Measurements from ENCODE around the gene UBA3. TPM values are rescaled to one million over a fixed set of nuclear protein-coding genes. Genes with fewer than 3 reads are reported as not detected.

Gene UBA3
- total RNA-seq, 1 experiment from 2014 or later, result 45.6 TPM

DNA sequence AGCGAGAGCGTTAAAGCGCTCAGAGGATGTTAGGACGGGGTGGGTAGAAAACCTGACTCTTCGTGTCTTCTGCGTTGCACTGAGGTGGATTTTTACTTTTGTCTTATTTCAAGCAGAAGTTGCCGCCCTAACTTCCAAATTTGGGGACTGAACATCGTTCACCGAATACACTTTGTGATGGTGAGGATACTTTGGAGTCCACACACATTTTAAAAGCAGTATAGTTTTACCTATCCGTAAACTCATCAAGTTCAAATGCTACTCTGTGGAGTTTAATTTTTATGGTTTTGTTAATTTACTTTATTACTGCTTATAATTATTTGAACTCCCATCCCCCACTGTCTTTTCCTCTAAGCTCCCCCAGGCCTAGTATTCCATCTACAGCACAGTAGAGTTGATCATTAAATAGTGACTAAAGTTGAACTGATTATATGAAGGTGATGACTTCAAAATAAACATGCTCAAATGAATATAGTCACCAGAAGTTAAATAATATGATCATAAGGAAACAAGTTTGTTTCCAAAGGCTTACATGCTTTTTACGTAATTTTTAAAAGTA, 66.1 kb downstream of the UBA3 start:
- BruUV-seq (replicated peaks), result TSS peak; percentile 71

DNA sequence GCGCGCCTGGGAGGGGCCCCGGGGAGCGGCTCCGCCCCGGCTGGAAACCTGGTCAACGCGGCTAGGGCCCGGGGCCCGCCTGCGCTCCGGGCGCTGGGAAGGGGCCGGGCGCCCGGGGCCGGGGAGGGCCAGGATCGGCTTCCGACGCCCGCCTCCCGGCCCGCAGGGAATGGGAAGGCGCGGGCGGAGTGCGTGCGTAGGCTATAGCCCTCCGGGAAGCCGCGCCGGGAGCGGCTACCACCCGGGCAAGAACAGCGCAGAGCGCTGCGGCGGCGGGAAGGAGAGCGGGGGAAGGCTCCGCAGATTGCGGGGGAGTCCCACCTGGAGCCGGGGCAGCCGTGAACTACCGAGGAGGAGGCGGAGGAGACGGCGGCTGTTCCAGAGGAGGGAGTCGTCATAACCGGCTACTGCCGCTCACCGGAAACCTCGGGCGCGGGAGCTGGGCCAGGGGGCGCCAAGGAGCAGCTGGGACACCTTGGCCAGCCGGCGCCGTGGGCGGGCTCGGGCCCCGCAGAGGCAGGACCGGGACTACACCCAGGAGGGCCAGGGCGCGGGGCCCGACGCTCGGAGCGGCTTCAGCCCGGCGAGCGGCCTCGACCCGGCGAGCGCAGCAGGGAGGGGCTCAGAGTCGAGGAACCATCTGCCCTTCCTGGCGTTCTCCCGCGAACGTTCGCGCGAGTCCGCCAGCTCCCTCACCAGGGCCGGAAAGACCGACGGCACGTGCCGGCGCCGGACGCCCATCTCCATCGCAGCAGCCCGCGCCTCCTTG, 66.7 kb downstream of the UBA3 start, which contains the start of gene EOGT:
EOGT (minus strand) TSS at position 432 of the 769 bp plus-strand sequence. CDS start 3,838 bp downstream, outside the sequence.
- H4K20me1 ChIP-seq (ENCODE audit: insufficient read depth), result no peaks in the 10 kb centered on the region
- H3K9ac ChIP-seq (ENCODE audit: low read length), result peak within 1 kb of the TSS; percentile 78
- intact Hi-C loops (cut with micrococcal nuclease), result loop anchor here (2.0 to 5.0 kb wide), 2 partner anchors 39 to 67 kb away; partner anchors contain the start of genes TMF1 and UBA3
- H2AFZ ChIP-seq (ENCODE audit: low read depth, low read length, poor library complexity, severe bottlenecking), result peak within 1 kb of the TSS; percentile 50
- H3K36me3 ChIP-seq (ENCODE audit: control insufficient read depth in 1 of 2, insufficient read depth in 2 of 2, low read length in 2 of 2), result peaks cover 2 to 4% of the 10 kb centered on the region in 2 experiments; a peak in 1 of 4 replicates
- no TSS peak for BruUV-seq (replicated peaks)
- H3K4me3 ChIP-seq (replicated peaks in 1 of 2; ENCODE audit: low read depth in 1 of 2, low read length in 2 of 2), result peak within 1 kb of the TSS; percentile 62 to 69
- no peaks in the 10 kb centered on the region for H3K9me2 ChIP-seq (ENCODE audit: insufficient read depth)
- no peaks in the 10 kb centered on the region for H3K79me2 ChIP-seq (ENCODE audit: insufficient read depth, low read length)
- H3K27ac ChIP-seq (ENCODE audit: low read depth, low read length), result peak within 1 kb of the TSS; percentile 90
- H3K4me2 ChIP-seq (ENCODE audit: low read length), result peak within 1 kb of the TSS; percentile 73
- H3K4me1 ChIP-seq (ENCODE audit: control insufficient read depth in 1 of 2, insufficient read depth in 2 of 2, low read length in 2 of 2), result peaks cover 4 to 18% of the 10 kb centered on the region in 2 experiments
- H3K27me3 ChIP-seq (ENCODE audit: insufficient read depth, low read length), result no peaks in the 10 kb centered on the region
- RAD21 ChIA-PET (ENCODE audit: low non-redundant PET in 1 of 2, low total read pairs in 2 of 2, uncharacterized antibody in 2 of 2, unreplicated experiment in 2 of 2), result no interaction called here
- peak; percentile 61 for DNase-seq (ENCODE audit: low read depth, low spot score)
- ATAC-seq, result peak; percentile 90
- CTCF ChIA-PET, result interaction anchor here (0.8 to 1.7 kb wide), 4 partner anchors 9 to 426 kb away, joined by 3 to 5 read pairs (median 4); no protein-coding TSS in a partner anchor
- no peaks in the 10 kb centered on the region for H3K9me3 ChIP-seq (ENCODE audit: control insufficient read depth in 1 of 2, insufficient read depth in 1 of 2, low read depth in 1 of 2, low read length in 2 of 2)
- POLR2A ChIA-PET, result no interaction called here
- TF ChIP-seq POLR2A (IDR thresholded peaks at IDR 0.05; ENCODE audit: borderline replicate concordance, extremely low read depth, insufficient read depth, insufficient read length), result peak; percentile 36
- 0 out of 2 replicates have a peak, but pooled peaks have one; percentile 16 for TF ChIP-seq SIN3A (IDR thresholded peaks at IDR 0.05; ENCODE audit: low read depth)
- TF ChIP-seq, protein P1, sequence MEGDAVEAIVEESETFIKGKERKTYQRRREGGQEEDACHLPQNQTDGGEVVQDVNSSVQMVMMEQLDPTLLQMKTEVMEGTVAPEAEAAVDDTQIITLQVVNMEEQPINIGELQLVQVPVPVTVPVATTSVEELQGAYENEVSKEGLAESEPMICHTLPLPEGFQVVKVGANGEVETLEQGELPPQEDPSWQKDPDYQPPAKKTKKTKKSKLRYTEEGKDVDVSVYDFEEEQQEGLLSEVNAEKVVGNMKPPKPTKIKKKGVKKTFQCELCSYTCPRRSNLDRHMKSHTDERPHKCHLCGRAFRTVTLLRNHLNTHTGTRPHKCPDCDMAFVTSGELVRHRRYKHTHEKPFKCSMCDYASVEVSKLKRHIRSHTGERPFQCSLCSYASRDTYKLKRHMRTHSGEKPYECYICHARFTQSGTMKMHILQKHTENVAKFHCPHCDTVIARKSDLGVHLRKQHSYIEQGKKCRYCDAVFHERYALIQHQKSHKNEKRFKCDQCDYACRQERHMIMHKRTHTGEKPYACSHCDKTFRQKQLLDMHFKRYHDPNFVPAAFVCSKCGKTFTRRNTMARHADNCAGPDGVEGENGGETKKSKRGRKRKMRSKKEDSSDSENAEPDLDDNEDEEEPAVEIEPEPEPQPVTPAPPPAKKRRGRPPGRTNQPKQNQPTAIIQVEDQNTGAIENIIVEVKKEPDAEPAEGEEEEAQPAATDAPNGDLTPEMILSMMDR (IDR thresholded peaks at IDR 0.05 in 2 of 3, conservative IDR thresholded peaks at IDR 0.05 in 1 of 3; ENCODE audit: borderline replicate concordance in 1 of 3, insufficient read depth in 1 of 3, low read depth in 2 of 3, low read length in 2 of 3), result peak; percentile 33 to 71 (median 54); a peak in 5 of 6 replicates
- no peak for TF ChIP-seq FOSL1 (IDR thresholded peaks at IDR 0.05; ENCODE audit: low read depth)
- peak; percentile 85 for TF ChIP-seq ZFX (IDR thresholded peaks at IDR 0.05)
- TF ChIP-seq ELF1 (IDR thresholded peaks at IDR 0.05; ENCODE audit: borderline replicate concordance, low read depth), result no peak
- TF ChIP-seq CBX3 (IDR thresholded peaks at IDR 0.05; ENCODE audit: low read depth), result peak; percentile 73
- no peak for TF ChIP-seq EZH2phosphoT487 (IDR thresholded peaks at IDR 0.05; ENCODE audit: borderline replicate concordance)
- no peak for TF ChIP-seq YY1 (IDR thresholded peaks at IDR 0.05; ENCODE audit: extremely low read depth, insufficient replicate concordance, low read depth, low read length)
- peak; percentile 82 for TF ChIP-seq EGR1 (IDR thresholded peaks at IDR 0.05; ENCODE audit: low read depth)
- TF ChIP-seq, protein P2, sequence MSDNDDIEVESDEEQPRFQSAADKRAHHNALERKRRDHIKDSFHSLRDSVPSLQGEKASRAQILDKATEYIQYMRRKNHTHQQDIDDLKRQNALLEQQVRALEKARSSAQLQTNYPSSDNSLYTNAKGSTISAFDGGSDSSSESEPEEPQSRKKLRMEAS (IDR thresholded peaks at IDR 0.05), result peak; percentile 96
- TF ChIP-seq POLR2AphosphoS5 (IDR thresholded peaks at IDR 0.05; ENCODE audit: low read depth, low read length), result peak; percentile 81
- peak; percentile 34 for TF ChIP-seq TCF7L2 (IDR thresholded peaks at IDR 0.05; ENCODE audit: borderline replicate concordance, extremely low read depth, insufficient read depth, insufficient read length)

More for the DNA sequence above, 66.1 kb downstream of the UBA3 start:
- no peaks in the 10 kb centered on the region for H4K20me1 ChIP-seq (ENCODE audit: insufficient read depth)
- peak overlapping the region; percentile 78 for H3K9ac ChIP-seq (ENCODE audit: low read length)
- H2AFZ ChIP-seq (ENCODE audit: low read depth, low read length, poor library complexity, severe bottlenecking), result peak overlapping the region; percentile 50
- peaks cover 4 to 18% of the 10 kb centered on the region in 2 experiments for H3K4me1 ChIP-seq (ENCODE audit: control insufficient read depth in 1 of 2, insufficient read depth in 2 of 2, low read length in 2 of 2)
- ATAC-seq (no peak), DNase-seq (ENCODE audit: low read depth, low spot score) (no peak)
- peak overlapping the region; percentile 90 for H3K27ac ChIP-seq (ENCODE audit: low read depth, low read length)
- peaks cover 0 to under 1% of the 10 kb centered on the region in 2 experiments; a peak in 1 of 4 replicates for H3K36me3 ChIP-seq (ENCODE audit: control insufficient read depth in 1 of 2, insufficient read depth in 2 of 2, low read length in 2 of 2)
- TF ChIP-seq FOSL1 (IDR thresholded peaks at IDR 0.05; ENCODE audit: low read depth) (no peak), SRF (IDR thresholded peaks at IDR 0.05; ENCODE audit: low read depth) (peak; percentile 24; the same call in 1 of the 2 replicates), SIN3A (IDR thresholded peaks at IDR 0.05; ENCODE audit: low read depth) (0 out of 2 replicates have a peak, but pooled peaks have one; percentile 17)
- intact Hi-C loops (cut with micrococcal nuclease), result loop anchor here (5.0 kb wide), 1 partner anchor 38 kb away; the partner anchor contains the start of gene TMF1
- CTCF ChIA-PET, result interaction anchor here (0.8 to 1.7 kb wide), 3 partner anchors 14 to 426 kb away, joined by 4 to 5 read pairs (median 4); no protein-coding TSS in a partner anchor
- H3K27me3 ChIP-seq (ENCODE audit: insufficient read depth, low read length), result no peaks in the 10 kb centered on the region
- POLR2A ChIA-PET, result no interaction called here
- no peaks in the 10 kb centered on the region for H3K9me2 ChIP-seq (ENCODE audit: insufficient read depth)
- H3K79me2 ChIP-seq (ENCODE audit: insufficient read depth, low read length), result no peaks in the 10 kb centered on the region
- no peaks in the 10 kb centered on the region for H3K9me3 ChIP-seq (ENCODE audit: control insufficient read depth in 1 of 2, insufficient read depth in 1 of 2, low read depth in 1 of 2, low read length in 2 of 2)
- H3K4me3 ChIP-seq (replicated peaks in 1 of 2; ENCODE audit: low read depth in 1 of 2, low read length in 2 of 2), result peak overlapping the region; percentile 62 to 69
- peak overlapping the region; percentile 73 for H3K4me2 ChIP-seq (ENCODE audit: low read length)
- RAD21 ChIA-PET (ENCODE audit: low non-redundant PET in 1 of 2, low total read pairs in 2 of 2, uncharacterized antibody in 2 of 2, unreplicated experiment in 2 of 2), result no interaction called here

All from HCT116 (cell line).